NCI-H524 treated with DMSO at 0.1 percent for 48 hours (cell line): ENCODE measurements around the gene FBXW10.
"Not testable (repeated sequence)": the region's sequence is repeated elsewhere in the genome, so short reads cannot be mapped to it uniquely, and the experiment has no call there.

Experiments used
- DNase-seq: peaks from one replicate; lab custom pipeline; 2025; lab: John Stamatoyannopoulos, UW

Gene FBXW10

GRCh38 chr17:18743699-18744421, at the start of gene FBXW10:
Gene FBXW10 (plus strand): TSS chr17:18744054. CDS start chr17:18744245, 191 bp downstream.
- DNase-seq = not testable (repeated sequence)

GRCh38 chr17:18695143-18695542, 48.7 kb upstream of the FBXW10 start:
- DNase-seq = not testable (repeated sequence)

GRCh38 chr17:18698473-18699103, 45.3 kb upstream of the FBXW10 start:
- DNase-seq = not testable (repeated sequence)

- DNase-seq = not testable (repeated sequence)
Observed at GRCh38 chr17:18705955-18706354, 37.9 kb upstream of the FBXW10 start.

- DNase-seq = not testable (repeated sequence)
Observed at GRCh38 chr17:18708215-18708614, 35.6 kb upstream of the FBXW10 start.

- not testable (repeated sequence) for DNase-seq
Observed at GRCh38 chr17:18712354-18712999, 31.4 kb upstream of the FBXW10 start.

- DNase-seq = not testable (repeated sequence)
Observed at GRCh38 chr17:18718643-18719427, 25.0 kb upstream of the FBXW10 start.

GRCh38 chr17:18719428-18720110, 24.3 kb upstream of the FBXW10 start:
- not testable (repeated sequence) for DNase-seq

- not testable (repeated sequence) for DNase-seq
Observed at GRCh38 chr17:18721775-18722547, 21.9 kb upstream of the FBXW10 start.

GRCh38 chr17:18722612-18723011, 21.2 kb upstream of the FBXW10 start:
- DNase-seq = not testable (repeated sequence)

GRCh38 chr17:18723509-18723908, 20.3 kb upstream of the FBXW10 start:
- not testable (repeated sequence) for DNase-seq

- not testable (repeated sequence) for DNase-seq
Observed at GRCh38 chr17:18732438-18732837, 11.4 kb upstream of the FBXW10 start.

- not testable (repeated sequence) for DNase-seq
Observed at GRCh38 chr17:18733350-18733749, 10.5 kb upstream of the FBXW10 start.

- DNase-seq = not testable (repeated sequence)
Observed at GRCh38 chr17:18739616-18740391, 4.0 kb upstream of the FBXW10 start.

- not testable (repeated sequence) for DNase-seq
Observed at GRCh38 chr17:18741228-18741627, 2.6 kb upstream of the FBXW10 start.

- DNase-seq = not testable (repeated sequence)
Observed at GRCh38 chr17:18744726-18745125, 872 bp downstream of the FBXW10 start.

GRCh38 chr17:18746551-18746950, 2.7 kb downstream of the FBXW10 start:
- not testable (repeated sequence) for DNase-seq

GRCh38 chr17:18747501-18747900, 3.6 kb downstream of the FBXW10 start:
- DNase-seq = not testable (repeated sequence)

GRCh38 chr17:18750242-18750641, 6.4 kb downstream of the FBXW10 start:
- DNase-seq = not testable (repeated sequence)
